HCT116 (cell line): ENCODE results near the gene RAB31. TPM values are rescaled to one million over a fixed set of nuclear protein-coding genes. Genes with fewer than 3 reads are reported as not detected.
"Not testable (repeated sequence)": the region's sequence is repeated elsewhere in the genome, so short reads cannot be mapped to it uniquely, and the experiment has no call there.

ENCODE experiments used
- ATAC-seq: fragments of 200-7000 bp; cut with Tn5 transposase; 2 replicates; pipeline ENCODE4 v1.9.1; 2020; ENCODE audit warnings: mild to moderate bottlenecking, moderate library complexity
- BruUV-seq: library from RNA; stranded (reverse); fragments of 400-500 nt; replicated peaks from 2 replicates; lab custom pipeline; 2021; lab: Mats Ljungman, UMichigan
- CTCF ChIA-PET: fragments of 300-600 bp; sonication (Branson Sonifier 250); formaldehyde crosslinking; loops from one replicate; lab custom pipeline; 2021; ENCODE audit warnings: antibody characterized with exemption; lab: Charles Lee
- POLR2A ChIA-PET: fragments of 300-600, 350-600 bp; sonication (Branson Sonifier 250); formaldehyde crosslinking; loops from one replicate; lab custom pipeline; 2021; ENCODE audit warnings: antibody characterized with exemption; lab: Charles Lee
- RAD21 ChIA-PET, 2 experiments: fragments of 300-600 bp; sonication (Branson Sonifier 250); formaldehyde crosslinking; loops; one replicate each; lab custom pipeline; 2023; ENCODE audit warnings: low total read pairs in 2 of 2; ENCODE audit not compliant: uncharacterized antibody in 2 of 2, unreplicated experiment in 2 of 2, low non-redundant PET in 1 of 2; lab: Charles Lee
- DNase-seq: peaks from one replicate; pipeline ENCODE4 v3.0.0-alpha.2; 2010; ENCODE audit warnings: low read depth, low spot score
- H2AFZ ChIP-seq: fragments of 200-600 bp; shearing (Covaris generic), sonication (generic); 2 replicates; pipeline ENCODE4 v1.6.1; 2017; ENCODE audit warnings: low read depth, mixed run types, mixed read lengths, antibody characterized with exemption, low read length; ENCODE audit not compliant: poor library complexity, severe bottlenecking
- H3K27ac ChIP-seq: 2 replicates; pipeline ENCODE4 v1.5.1; 2012; ENCODE audit warnings: low read depth, low read length
- H3K27me3 ChIP-seq: fragments of 200-600 bp; sonication (generic); 2 replicates; pipeline ENCODE4 v1.6.1; 2016; ENCODE audit warnings: mixed run types, low read length, mixed read lengths; ENCODE audit not compliant: insufficient read depth
- H3K36me3 ChIP-seq, 2 experiments: fragments of 200-500 bp in 1 of 2; fragments of 200-600 bp in 1 of 2; sonication (Bioruptor generic) in 1 of 2; sonication (generic) in 1 of 2; 2 replicates each; pipeline versions ENCODE4 v1.5.1 to v1.6.1; 2014 to 2016; ENCODE audit warnings: low read length in 2 of 2, inconsistent platforms in 1 of 2, mixed read lengths in 1 of 2, mixed run types in 1 of 2; ENCODE audit not compliant: insufficient read depth in 2 of 2, control insufficient read depth in 1 of 2
- H3K4me1 ChIP-seq, 2 experiments: fragments of 200-600 bp in 1 of 2; sonication (generic) in 1 of 2; 2 replicates each; pipeline versions ENCODE4 v1.5.1 to v1.6.1; 2012 to 2017; ENCODE audit warnings: low read length in 2 of 2, inconsistent platforms in 1 of 2, mild to moderate bottlenecking in 1 of 2, mixed read lengths in 1 of 2, mixed run types in 1 of 2, moderate library complexity in 1 of 2; ENCODE audit not compliant: insufficient read depth in 2 of 2, control insufficient read depth in 1 of 2
- H3K4me2 ChIP-seq: fragments of 200-600 bp; sonication (generic); 2 replicates; pipeline ENCODE4 v1.6.1; 2017; ENCODE audit warnings: mixed run types, low read length, mixed read lengths
- H3K4me3 ChIP-seq, 2 experiments: fragments of 200-600 bp in 1 of 2; sonication (generic) in 1 of 2; replicated peaks in 1 of 2; 2 replicates each; pipeline ENCODE4 v1.5.1; 2011 to 2016; ENCODE audit warnings: low read length in 2 of 2, control low read depth in 1 of 2, low read depth in 1 of 2, mild to moderate bottlenecking in 1 of 2, mixed read lengths in 1 of 2, mixed run types in 1 of 2
- H3K79me2 ChIP-seq: fragments of 200-600 bp; sonication (generic); 2 replicates; pipeline ENCODE4 v1.6.1; 2017; ENCODE audit warnings: mild to moderate bottlenecking, mixed run types, low read length, moderate library complexity, mixed read lengths; ENCODE audit not compliant: insufficient read depth
- H3K9ac ChIP-seq: fragments of 200-600 bp; sonication (generic); 2 replicates; pipeline ENCODE4 v1.6.1; 2016; ENCODE audit warnings: low read length, mixed read lengths
- H3K9me2 ChIP-seq: fragments of 200-600 bp; sonication (generic), shearing (Covaris generic); 2 replicates; pipeline ENCODE4 v1.6.1; 2017; ENCODE audit warnings: mixed run types, mild to moderate bottlenecking, moderate library complexity; ENCODE audit not compliant: insufficient read depth
- H3K9me3 ChIP-seq, 2 experiments: fragments of 200-500 bp in 1 of 2; fragments of 200-600 bp in 1 of 2; sonication (Bioruptor generic) in 1 of 2; sonication (generic) in 1 of 2; 2 replicates each; pipeline ENCODE4 v1.6.1; 2014 to 2017; ENCODE audit warnings: low read length in 2 of 2, mixed read lengths in 2 of 2, inconsistent platforms in 1 of 2, low read depth in 1 of 2, mild to moderate bottlenecking in 1 of 2, mixed run types in 1 of 2, moderate library complexity in 1 of 2; ENCODE audit not compliant: control insufficient read depth in 1 of 2, insufficient read depth in 1 of 2
- H4K20me1 ChIP-seq: fragments of 200-600 bp; sonication (generic), shearing (Covaris generic); 2 replicates; pipeline ENCODE4 v1.6.1; 2017; ENCODE audit warnings: mixed run types, mild to moderate bottlenecking, moderate library complexity; ENCODE audit not compliant: insufficient read depth
- ELF1 ChIP-seq: IDR thresholded peaks from 2 replicates; pipeline ENCODE4 v1.6.1; 2012; ENCODE audit warnings: low read depth, borderline replicate concordance
- POLR2A ChIP-seq: IDR thresholded peaks from 2 replicates; pipeline ENCODE4 v1.7.0; 2011; ENCODE audit warnings: borderline replicate concordance; ENCODE audit not compliant: insufficient read depth, insufficient read length; ENCODE audit errors: extremely low read depth
- REST ChIP-seq: IDR thresholded peaks from 2 replicates; pipeline ENCODE4 v1.6.1; 2012; ENCODE audit warnings: low read depth
- YY1 ChIP-seq: IDR thresholded peaks from 2 replicates; pipeline ENCODE4 v1.6.1; 2011; ENCODE audit warnings: low read length, low read depth, moderate library complexity, mild to moderate bottlenecking; ENCODE audit not compliant: insufficient replicate concordance; ENCODE audit errors: extremely low read depth
- ZBTB33 ChIP-seq: IDR thresholded peaks from 2 replicates; pipeline ENCODE4 v1.6.1; 2011; ENCODE audit warnings: mild to moderate bottlenecking, low read length, moderate library complexity; ENCODE audit not compliant: insufficient replicate concordance; ENCODE audit errors: extremely low read depth
- ZFX ChIP-seq: fragments of 450-650 bp; IDR thresholded peaks from 2 replicates; pipeline ENCODE4 v1.6.1; 2017
- ZNF274 ChIP-seq: fragments of 200-500 bp; sonication (Bioruptor generic); IDR thresholded peaks from 2 replicates; pipeline ENCODE4 v1.6.1; 2014; ENCODE audit warnings: mild to moderate bottlenecking, low read depth, low read length, inconsistent platforms
- intact Hi-C: fragments of 100-400 bp; cut with micrococcal nuclease; formaldehyde crosslinking; loops from 2 replicates; pipeline ENCODE4 v1.10.0; 2022
- total RNA-seq: library from RNA; stranded (reverse); gene quantifications from one replicate; pipeline ENCODE4 v1.2.1, GENCODE V29; 2021; ENCODE audit not compliant: unreplicated experiment

The RAB31 gene
- total RNA-seq, 1 experiment from 2014 or later, result 46.9 TPM

- TF ChIP-seq ZBTB33 (no peak), ZNF274 (no peak), ZFX (no peak), POLR2A (no peak)
Observed at GRCh38 chr18:9898792-9899549, 190.9 kb downstream of the RAB31 start (continued).

GRCh38 chr18:9899550-9899930 is 191.4 kb downstream of the RAB31 start:
- H3K36me3 ChIP-seq, H3K79me2 ChIP-seq, intact Hi-C loops, RAD21 ChIA-PET, CTCF ChIA-PET, H4K20me1 ChIP-seq, BruUV-seq, DNase-seq, H3K9me3 ChIP-seq, H3K9me2 ChIP-seq, H3K27me3 ChIP-seq, ATAC-seq: not testable (repeated sequence)
- Histone ChIP-seq H2AFZ (peak overlapping the region; percentile 8), H3K27ac (peak overlapping the region; percentile 47), H3K4me3 (peak overlapping the region in 1 of 2 experiments; percentile 51; a peak in 1 of 4 replicates), H3K4me1 (peaks cover 35 to 80% of the 10 kb centered on the region in 2 experiments), H3K4me2 (peak overlapping the region; percentile 86), H3K9ac (peak overlapping the region; percentile 56; the same call in 1 of the 2 replicates)
- POLR2A ChIA-PET, result interaction anchor here (1.0 to 1.5 kb wide), 2 partner anchors 14 to 29 kb away, joined by 5 read pairs; partner anchors contain the start of gene VAPA

- RAD21 ChIA-PET, result no interaction called here
- DNase-seq (no peak), ATAC-seq (no peak)
- Histone ChIP-seq H3K9me2 (no peaks in the 10 kb centered on the region), H4K20me1 (no peaks in the 10 kb centered on the region), H3K9ac (no peak overlapping the region), H3K27ac (no peak overlapping the region), H3K4me1 (peaks cover 31 to 70% of the 10 kb centered on the region in 2 experiments), H3K9me3 (no peaks in the 10 kb centered on the region), H3K4me2 (peak overlapping the region; percentile 86; the same call in 1 of the 2 replicates), H3K4me3 (no peak overlapping the region), H3K79me2 (no peaks in the 10 kb centered on the region), H3K27me3 (no peaks in the 10 kb centered on the region), H3K36me3 (no peaks in the 10 kb centered on the region), H2AFZ (peak overlapping the region; percentile 8)
- TF ChIP-seq REST, result no peak
- TF ChIP-seq YY1, result no peak
- no peak for TF ChIP-seq ELF1
- POLR2A ChIA-PET, result no interaction called here
- intact Hi-C loops, result no loop called here
- CTCF ChIA-PET, result no interaction called here
- no TSS peak for BruUV-seq
Observed at GRCh38 chr18:9900699-9901098, 192.6 kb downstream of the RAB31 start.
